Activated CD8-positive, alpha-beta T cell treated with anti-CD3 and anti-CD28 coated beads, Interleukin-2, amount 10 ng/mL, durations not matched to agents 7 days and 5 days (primary cell): ENCODE data around the gene MED12L. TPM values are rescaled to one million over a fixed set of nuclear protein-coding genes. Genes with fewer than 3 reads are reported as not detected.
"Not testable (repeated sequence)": the region's sequence is repeated elsewhere in the genome, so short reads cannot be mapped to it uniquely, and the experiment has no call there.

ENCODE experiments used
- ATAC-seq: fragments of 150-1000 bp; cut with Tn5 transposase; one replicate; pipeline ENCODE4 v1.10.0; 2021; ENCODE audit warnings: moderate library complexity
- CTCF ChIA-PET: fragments of 350-600 bp; sonication (Branson Sonifier 250); formaldehyde crosslinking; loops from one replicate; lab custom pipeline; 2021; ENCODE audit warnings: antibody characterized with exemption; lab: Charles Lee
- POLR2A ChIA-PET: fragments of 350-600 bp; sonication (Branson Sonifier 250); formaldehyde crosslinking; loops from one replicate; lab custom pipeline; 2021; ENCODE audit warnings: antibody characterized with exemption; lab: Charles Lee
- DNase-seq: peaks from one replicate; pipeline ENCODE4 v3.0.0-alpha.2; 2020
- H3K27ac Mint-ChIP-seq: one replicate; pipeline ENCODE4 v1.8.0; 2021; ENCODE audit warnings: mild to moderate bottlenecking, mixed read lengths
- H3K27me3 Mint-ChIP-seq: one replicate; pipeline ENCODE4 v1.8.0; 2021; ENCODE audit warnings: low read depth, mixed read lengths
- H3K36me3 Mint-ChIP-seq: one replicate; pipeline ENCODE4 v1.8.0; 2021; ENCODE audit warnings: low read depth, mixed read lengths
- H3K4me1 Mint-ChIP-seq: one replicate; pipeline ENCODE4 v1.8.0; 2021; ENCODE audit warnings: low read depth, mixed read lengths
- H3K4me3 Mint-ChIP-seq: one replicate; pipeline ENCODE4 v1.8.0; 2021; ENCODE audit warnings: mild to moderate bottlenecking, mixed read lengths
- H3K9me3 Mint-ChIP-seq: one replicate; pipeline ENCODE4 v1.8.0; 2022; ENCODE audit warnings: mixed read lengths; ENCODE audit not compliant: insufficient read depth
- total RNA-seq, 2 experiments: library from RNA; stranded (reverse); gene quantifications; one replicate each; pipeline ENCODE4 v1.2.3, GENCODE V29; 2021

MED12L gene
- total RNA-seq, 2 experiments from 2014 or later, result 0.76 to 0.79 TPM

GRCh38 chr3:151228666-151229040 is 143.2 kb downstream of the MED12L start:
- ATAC-seq (no peak), DNase-seq (no peak)
- peak overlapping the region; percentile 82 for H3K27ac Mint-ChIP-seq
- peaks cover 6% of the 10 kb centered on the region for H3K36me3 Mint-ChIP-seq
- H3K9me3 Mint-ChIP-seq, result no peaks in the 10 kb centered on the region
- CTCF ChIA-PET, result interaction anchor here (0.7 to 13.2 kb wide), 36 partner anchors 11 to 690 kb away, joined by 3 to 408 read pairs (median 7); partner anchors contain the start of genes GPR171 and P2RY14
- no peak overlapping the region for H3K4me3 Mint-ChIP-seq
- H3K4me1 Mint-ChIP-seq, result peaks cover 65% of the 10 kb centered on the region
- no peaks in the 10 kb centered on the region for H3K27me3 Mint-ChIP-seq
- POLR2A ChIA-PET, result interaction anchor here (0.5 to 1.3 kb wide), 8 partner anchors 26 to 55 kb away, joined by 3 to 7 read pairs (median 3); partner anchors contain the start of gene GPR171

- DNase-seq, result no peak
- Mint-ChIP-seq H3K27ac (peak overlapping the region; percentile 64), H3K9me3 (no peaks in the 10 kb centered on the region), H3K27me3 (no peaks in the 10 kb centered on the region), H3K4me3 (peak overlapping the region; percentile 27), H3K36me3 (peaks cover 6% of the 10 kb centered on the region), H3K4me1 (peaks cover 54% of the 10 kb centered on the region)
- ChIA-PET POLR2A (interaction anchor here (1.2 kb wide), 1 partner anchor 30 kb away, joined by 4 read pairs; no protein-coding TSS in a partner anchor), CTCF (interaction anchor here (0.9 to 13.2 kb wide), 11 partner anchors 19 to 688 kb away, joined by 3 to 408 read pairs (median 4); partner anchors contain the start of gene P2RY14)
- ATAC-seq, result peak; percentile 38
These were observed 145.2 kb downstream of the MED12L start for GRCh38 chr3:151230646-151231045.

- H3K4me3 Mint-ChIP-seq, H3K27me3 Mint-ChIP-seq, H3K36me3 Mint-ChIP-seq, H3K27ac Mint-ChIP-seq, H3K9me3 Mint-ChIP-seq, POLR2A ChIA-PET, ATAC-seq, DNase-seq: not testable (repeated sequence)
- peaks cover 36% of the 10 kb centered on the region for H3K4me1 Mint-ChIP-seq
- CTCF ChIA-PET, result interaction anchor here (1.1 to 13.2 kb wide), 5 partner anchors 14 to 62 kb away, joined by 3 to 408 read pairs (median 6); partner anchors contain the start of gene P2RY14
These were observed 146.9 kb downstream of the MED12L start for GRCh38 chr3:151232403-151232802.

GRCh38 chr3:151232991-151233390 is 147.5 kb downstream of the MED12L start:
- Mint-ChIP-seq H3K27me3 (no peaks in the 10 kb centered on the region), H3K4me1 (peaks cover 31% of the 10 kb centered on the region), H3K9me3 (no peaks in the 10 kb centered on the region), H3K36me3 (no peaks in the 10 kb centered on the region), H3K4me3 (no peak overlapping the region), H3K27ac (no peak overlapping the region)
- ATAC-seq, result no peak
- no peak for DNase-seq
- ChIA-PET POLR2A (no interaction called here), CTCF (interaction anchor here (1.1 to 13.2 kb wide), 5 partner anchors 15 to 63 kb away, joined by 3 to 408 read pairs (median 6); partner anchors contain the start of gene P2RY14)

GRCh38 chr3:151234825-151235224 is 149.4 kb downstream of the MED12L start:
- no peak for ATAC-seq
- no peaks in the 10 kb centered on the region for H3K27me3 Mint-ChIP-seq
- peaks cover 27% of the 10 kb centered on the region for H3K4me1 Mint-ChIP-seq
- no peak for DNase-seq
- ChIA-PET POLR2A (interaction anchor here (1.5 to 1.6 kb wide), 2 partner anchors 10 to 34 kb away, joined by 4 to 5 read pairs; no protein-coding TSS in a partner anchor), CTCF (interaction anchor here (1.2 to 13.2 kb wide), 8 partner anchors 9 to 123 kb away, joined by 3 to 408 read pairs (median 4); partner anchors contain the start of gene P2RY14)
- no peaks in the 10 kb centered on the region for H3K9me3 Mint-ChIP-seq
- no peaks in the 10 kb centered on the region for H3K36me3 Mint-ChIP-seq
- H3K27ac Mint-ChIP-seq, result no peak overlapping the region
- H3K4me3 Mint-ChIP-seq, result no peak overlapping the region

- Mint-ChIP-seq H3K4me3 (no peak overlapping the region), H3K4me1 (peaks cover 16% of the 10 kb centered on the region), H3K9me3 (no peaks in the 10 kb centered on the region), H3K27ac (no peak overlapping the region), H3K27me3 (no peaks in the 10 kb centered on the region), H3K36me3 (no peaks in the 10 kb centered on the region)
- DNase-seq, result no peak
- ChIA-PET POLR2A (interaction anchor here (1.6 kb wide), 1 partner anchor 12 kb away, joined by 5 read pairs; no protein-coding TSS in a partner anchor), CTCF (interaction anchor here (0.5 to 13.2 kb wide), 4 partner anchors 9 to 78 kb away, joined by 4 to 408 read pairs (median 4); partner anchors contain the start of gene P2RY14)
- ATAC-seq, result no peak
These were observed 150.9 kb downstream of the MED12L start for GRCh38 chr3:151236316-151236715.

GRCh38 chr3:151236736-151237135 is 151.3 kb downstream of the MED12L start:
- CTCF ChIA-PET, result interaction anchor here (1.3 kb wide), 1 partner anchor 69 kb away, joined by 4 read pairs; no protein-coding TSS in a partner anchor

GRCh38 chr3:151242006-151242405 is 156.5 kb downstream of the MED12L start:
- DNase-seq, CTCF ChIA-PET, H3K27me3 Mint-ChIP-seq, POLR2A ChIA-PET, H3K36me3 Mint-ChIP-seq, H3K4me3 Mint-ChIP-seq, H3K27ac Mint-ChIP-seq, H3K9me3 Mint-ChIP-seq, ATAC-seq: not testable (repeated sequence)
- H3K4me1 Mint-ChIP-seq, result peaks cover 15% of the 10 kb centered on the region

More at GRCh38 chr3:151236736-151237135, 151.3 kb downstream of the MED12L start:
- no peak overlapping the region for H3K27ac Mint-ChIP-seq
- H3K4me3 Mint-ChIP-seq, result no peak overlapping the region
- ATAC-seq (no peak), DNase-seq (no peak)
- H3K36me3 Mint-ChIP-seq, result no peaks in the 10 kb centered on the region
- H3K27me3 Mint-ChIP-seq, result no peaks in the 10 kb centered on the region
- POLR2A ChIA-PET, result no interaction called here
- peaks cover 13% of the 10 kb centered on the region for H3K4me1 Mint-ChIP-seq
- no peaks in the 10 kb centered on the region for H3K9me3 Mint-ChIP-seq

GRCh38 chr3:151248772-151249337 is 163.4 kb downstream of the MED12L start:
- DNase-seq (no peak), ATAC-seq (no peak)
- Mint-ChIP-seq H3K27me3 (peaks cover 21% of the 10 kb centered on the region), H3K27ac (no peak overlapping the region), H3K4me1 (peaks cover 5% of the 10 kb centered on the region), H3K9me3 (no peaks in the 10 kb centered on the region), H3K4me3 (no peak overlapping the region), H3K36me3 (no peaks in the 10 kb centered on the region)
- POLR2A ChIA-PET, result interaction anchor here (0.6 kb wide), 1 partner anchor 9 kb away, joined by 3 read pairs; no protein-coding TSS in a partner anchor
- CTCF ChIA-PET, result interaction anchor here (0.7 kb wide), 1 partner anchor 93 kb away, joined by 3 read pairs; no protein-coding TSS in a partner anchor

GRCh38 chr3:151256749-151257148 is 171.3 kb downstream of the MED12L start:
- ChIA-PET CTCF (interaction anchor here (1.1 to 1.9 kb wide), 5 partner anchors 28 to 89 kb away, joined by 3 to 6 read pairs (median 4); no protein-coding TSS in a partner anchor), POLR2A (no interaction called here)
- Mint-ChIP-seq H3K27ac (no peak overlapping the region), H3K9me3 (no peaks in the 10 kb centered on the region), H3K4me1 (no peaks in the 10 kb centered on the region), H3K36me3 (no peaks in the 10 kb centered on the region), H3K27me3 (peaks cover 16% of the 10 kb centered on the region), H3K4me3 (no peak overlapping the region)
- ATAC-seq (no peak), DNase-seq (no peak)

- ChIA-PET CTCF (interaction anchor here (1.2 to 2.4 kb wide), 3 partner anchors 23 to 92 kb away, joined by 4 to 11 read pairs (median 4); no protein-coding TSS in a partner anchor), POLR2A (no interaction called here)
- ATAC-seq (no peak), DNase-seq (no peak)
- Mint-ChIP-seq H3K36me3 (no peaks in the 10 kb centered on the region), H3K9me3 (no peaks in the 10 kb centered on the region), H3K27ac (no peak overlapping the region), H3K27me3 (peaks cover 15% of the 10 kb centered on the region), H3K4me1 (no peaks in the 10 kb centered on the region), H3K4me3 (no peak overlapping the region)
These were observed 174.2 kb downstream of the MED12L start for GRCh38 chr3:151259664-151260063.
